ENCODE measurements around the gene NAA40.

NAA40 gene

GRCh38 chr11:63907063-63907462 is 31.7 kb upstream of the NAA40 start:
- TF ChIP-seq CTCF (IDR thresholded peaks at IDR 0.05; ENCODE audit: borderline replicate concordance, extremely low read depth, low read length, poor library complexity, severe bottlenecking) (no peak), EZH2 (IDR thresholded peaks at IDR 0.05; ENCODE audit: borderline replicate concordance, low read depth, low read length, severe bottlenecking) (no peak)

GRCh38 chr11:63907808-63908530 is 30.8 kb upstream of the NAA40 start:
- Histone ChIP-seq H3K79me2 (ENCODE audit: insufficient read depth, low read length) (no peaks in the 10 kb centered on the region), H3K36me3 (ENCODE audit: insufficient read depth, low read length) (peaks cover 59% of the 10 kb centered on the region), H3K9ac (ENCODE audit: low read depth, low read length) (no peak overlapping the region), H2AFZ (ENCODE audit: low read depth, low read length) (no peak overlapping the region), H3K27ac (ENCODE audit: low read length) (no peak overlapping the region), H3K4me1 (ENCODE audit: insufficient read depth, low read length) (no peaks in the 10 kb centered on the region), H3K27me3 (ENCODE audit: insufficient read depth, low read length, poor library complexity) (no peaks in the 10 kb centered on the region), H3K4me2 (ENCODE audit: insufficient read depth, low read length) (no peak overlapping the region), H3K4me3 (ENCODE audit: low read depth in 1 of 2, low read length in 2 of 2) (no peak overlapping the region), H4K20me1 (ENCODE audit: insufficient read depth, low read length) (peaks cover 12% of the 10 kb centered on the region), H3K9me3 (ENCODE audit: insufficient read depth, low read length, severe bottlenecking) (no peaks in the 10 kb centered on the region)
- ATAC-seq (ENCODE audit: insufficient read depth, low read depth) = no peak
- TF ChIP-seq EZH2 (IDR thresholded peaks at IDR 0.05; ENCODE audit: borderline replicate concordance, low read depth, low read length, severe bottlenecking) (no peak), CTCF (IDR thresholded peaks at IDR 0.05; ENCODE audit: borderline replicate concordance, extremely low read depth, low read length, poor library complexity, severe bottlenecking) (no peak)
- DNase-seq = no peak

More at GRCh38 chr11:63907063-63907462, 31.7 kb upstream of the NAA40 start:
- Histone ChIP-seq H3K36me3 (ENCODE audit: insufficient read depth, low read length) (peaks cover 68% of the 10 kb centered on the region), H3K9ac (ENCODE audit: low read depth, low read length) (no peak overlapping the region), H3K4me1 (ENCODE audit: insufficient read depth, low read length) (no peaks in the 10 kb centered on the region), H3K4me3 (ENCODE audit: low read depth in 1 of 2, low read length in 2 of 2) (no peak overlapping the region), H3K27me3 (ENCODE audit: insufficient read depth, low read length, poor library complexity) (no peaks in the 10 kb centered on the region), H3K79me2 (ENCODE audit: insufficient read depth, low read length) (no peaks in the 10 kb centered on the region), H3K4me2 (ENCODE audit: insufficient read depth, low read length) (no peak overlapping the region), H2AFZ (ENCODE audit: low read depth, low read length) (no peak overlapping the region), H4K20me1 (ENCODE audit: insufficient read depth, low read length) (peaks cover 15% of the 10 kb centered on the region), H3K9me3 (ENCODE audit: insufficient read depth, low read length, severe bottlenecking) (no peaks in the 10 kb centered on the region), H3K27ac (ENCODE audit: low read length) (no peak overlapping the region)
- DNase-seq (no peak), ATAC-seq (ENCODE audit: insufficient read depth, low read depth) (no peak)

GRCh38 chr11:63908631-63909401 is 30.0 kb upstream of the NAA40 start:
- Histone ChIP-seq H3K9ac (ENCODE audit: low read depth, low read length) (no peak overlapping the region), H3K9me3 (ENCODE audit: insufficient read depth, low read length, severe bottlenecking) (no peaks in the 10 kb centered on the region), H3K27me3 (ENCODE audit: insufficient read depth, low read length, poor library complexity) (no peaks in the 10 kb centered on the region), H3K4me3 (ENCODE audit: low read depth in 1 of 2, low read length in 2 of 2) (no peak overlapping the region), H3K27ac (ENCODE audit: low read length) (no peak overlapping the region), H4K20me1 (ENCODE audit: insufficient read depth, low read length) (peaks cover 9% of the 10 kb centered on the region), H3K36me3 (ENCODE audit: insufficient read depth, low read length) (peaks cover 50% of the 10 kb centered on the region), H3K4me2 (ENCODE audit: insufficient read depth, low read length) (no peak overlapping the region), H3K79me2 (ENCODE audit: insufficient read depth, low read length) (no peaks in the 10 kb centered on the region), H3K4me1 (ENCODE audit: insufficient read depth, low read length) (no peaks in the 10 kb centered on the region), H2AFZ (ENCODE audit: low read depth, low read length) (no peak overlapping the region)
- ATAC-seq (ENCODE audit: insufficient read depth, low read depth) (no peak), DNase-seq (no peak)
- no peak for TF ChIP-seq CTCF (IDR thresholded peaks at IDR 0.05; ENCODE audit: borderline replicate concordance, extremely low read depth, low read length, poor library complexity, severe bottlenecking)
- TF ChIP-seq EZH2 (IDR thresholded peaks at IDR 0.05; ENCODE audit: borderline replicate concordance, low read depth, low read length, severe bottlenecking) = no peak
